KMS-11 (cell line): Measurements from ENCODE around the gene KLF2.

Experiments used
- H2AFZ ChIP-seq: fragments of 200-600 bp; sonication (generic); 2 replicates; pipeline ENCODE4 v1.6.1; 2016; ENCODE audit warnings: antibody characterized with exemption, mixed run types, low read depth
- H3K27ac ChIP-seq: fragments of 200-600 bp; sonication (generic); 2 replicates; pipeline ENCODE4 v1.6.1; 2016; ENCODE audit warnings: mild to moderate bottlenecking, mixed run types
- H3K27me3 ChIP-seq: fragments of 200-600 bp; sonication (generic); 2 replicates; pipeline ENCODE4 v1.6.1; 2017; ENCODE audit warnings: mild to moderate bottlenecking, low read depth, mixed run types, moderate library complexity; ENCODE audit not compliant: insufficient read depth
- H3K36me3 ChIP-seq: fragments of 200-600 bp; sonication (generic); 2 replicates; pipeline ENCODE4 v1.6.1; 2017; ENCODE audit warnings: mild to moderate bottlenecking, mixed run types; ENCODE audit not compliant: insufficient read depth
- H3K4me1 ChIP-seq: fragments of 200-600 bp; sonication (generic); 2 replicates; pipeline ENCODE4 v1.6.1; 2016; ENCODE audit warnings: mild to moderate bottlenecking, low read depth, mixed run types; ENCODE audit not compliant: poor library complexity, severe bottlenecking
- H3K4me2 ChIP-seq: fragments of 200-600 bp; sonication (generic); 2 replicates; pipeline ENCODE4 v1.7.0; 2016; ENCODE audit warnings: mild to moderate bottlenecking, mixed run types
- H3K4me3 ChIP-seq: fragments of 200-600 bp; sonication (generic); IDR thresholded peaks from 2 replicates; pipeline ENCODE4 v1.6.1; 2017; ENCODE audit warnings: low read depth, low read length, mixed read lengths; ENCODE audit not compliant: insufficient read depth
- H3K79me2 ChIP-seq: fragments of 200-600 bp; sonication (generic); 2 replicates; pipeline ENCODE4 v1.6.1; 2016; ENCODE audit warnings: low read depth, mixed run types; ENCODE audit not compliant: insufficient read depth
- H3K9ac ChIP-seq: fragments of 200-600 bp; sonication (generic); 2 replicates; pipeline ENCODE4 v1.6.1; 2016; ENCODE audit warnings: mild to moderate bottlenecking, mixed run types
- H4K20me1 ChIP-seq: fragments of 200-600 bp; sonication (generic); 2 replicates; pipeline ENCODE4 v1.6.1; 2016; ENCODE audit warnings: mild to moderate bottlenecking, mixed run types; ENCODE audit not compliant: insufficient read depth
- TF ChIP-seq, protein P1 (sequence below): fragments of 200-600 bp; sonication (generic); conservative IDR thresholded peaks from 2 replicates; pipeline ENCODE4 v1.6.1; 2017; ENCODE audit warnings: low read depth, mild to moderate bottlenecking, antibody characterized with exemption, low read length, moderate library complexity, mixed read lengths

The KLF2 gene

GRCh38 chr19:16325641-16326400 is 1.2 kb downstream of the KLF2 start:
- H3K27me3 ChIP-seq = no peaks in the 10 kb centered on the region; the same call in 1 of the 2 replicates

DNA sequence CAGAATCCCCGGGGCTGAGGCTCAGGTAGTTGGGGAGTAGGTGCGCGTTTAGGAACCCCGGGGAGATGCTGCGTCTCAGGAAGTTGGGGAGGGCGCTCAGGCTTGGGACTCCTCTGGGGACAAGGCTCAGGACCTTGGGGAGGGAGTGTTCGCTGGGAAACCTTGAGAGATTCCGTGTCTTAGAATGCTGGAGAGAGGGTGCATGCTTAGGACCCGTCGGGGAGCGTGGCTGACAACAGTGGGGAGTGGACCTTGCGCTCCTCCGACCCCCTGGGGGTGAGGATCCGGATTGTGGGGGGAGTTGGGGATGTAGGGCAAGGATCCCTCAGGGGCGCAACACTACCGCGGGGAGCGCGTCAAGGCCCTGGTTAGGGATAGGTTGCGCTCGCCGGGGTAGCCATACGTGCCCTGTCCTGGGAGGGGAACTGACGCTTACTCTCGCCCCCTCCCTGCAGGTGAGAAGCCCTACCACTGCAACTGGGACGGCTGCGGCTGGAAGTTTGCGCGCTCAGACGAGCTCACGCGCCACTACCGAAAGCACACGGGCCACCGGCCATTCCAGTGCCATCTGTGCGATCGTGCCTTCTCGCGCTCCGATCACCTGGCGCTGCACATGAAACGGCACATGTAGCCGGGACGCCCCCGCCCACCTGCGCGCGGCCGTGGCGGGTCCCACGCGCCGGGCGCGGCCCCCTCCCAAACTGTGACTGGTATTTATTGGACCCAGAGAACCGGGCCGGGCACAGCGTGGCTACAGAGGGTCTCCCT is 2.0 kb downstream of the KLF2 start:
- Histone ChIP-seq H3K36me3 (no peaks in the 10 kb centered on the region), H3K4me2 (peak overlapping the region; percentile 73; the same call in 1 of the 2 replicates), H4K20me1 (no peaks in the 10 kb centered on the region), H3K27ac (no peak overlapping the region), H3K4me1 (peaks cover 57% of the 10 kb centered on the region), H2AFZ (no peak overlapping the region), H3K4me3 (no peak overlapping the region), H3K27me3 (no peaks in the 10 kb centered on the region; the same call in 1 of the 2 replicates), H3K79me2 (no peaks in the 10 kb centered on the region), H3K9ac (peak overlapping the region; percentile 22; the same call in 1 of the 2 replicates)
- TF ChIP-seq, protein P1, sequence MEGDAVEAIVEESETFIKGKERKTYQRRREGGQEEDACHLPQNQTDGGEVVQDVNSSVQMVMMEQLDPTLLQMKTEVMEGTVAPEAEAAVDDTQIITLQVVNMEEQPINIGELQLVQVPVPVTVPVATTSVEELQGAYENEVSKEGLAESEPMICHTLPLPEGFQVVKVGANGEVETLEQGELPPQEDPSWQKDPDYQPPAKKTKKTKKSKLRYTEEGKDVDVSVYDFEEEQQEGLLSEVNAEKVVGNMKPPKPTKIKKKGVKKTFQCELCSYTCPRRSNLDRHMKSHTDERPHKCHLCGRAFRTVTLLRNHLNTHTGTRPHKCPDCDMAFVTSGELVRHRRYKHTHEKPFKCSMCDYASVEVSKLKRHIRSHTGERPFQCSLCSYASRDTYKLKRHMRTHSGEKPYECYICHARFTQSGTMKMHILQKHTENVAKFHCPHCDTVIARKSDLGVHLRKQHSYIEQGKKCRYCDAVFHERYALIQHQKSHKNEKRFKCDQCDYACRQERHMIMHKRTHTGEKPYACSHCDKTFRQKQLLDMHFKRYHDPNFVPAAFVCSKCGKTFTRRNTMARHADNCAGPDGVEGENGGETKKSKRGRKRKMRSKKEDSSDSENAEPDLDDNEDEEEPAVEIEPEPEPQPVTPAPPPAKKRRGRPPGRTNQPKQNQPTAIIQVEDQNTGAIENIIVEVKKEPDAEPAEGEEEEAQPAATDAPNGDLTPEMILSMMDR = no peak

More at GRCh38 chr19:16325641-16326400, 1.2 kb downstream of the KLF2 start:
- Histone ChIP-seq H4K20me1 (no peaks in the 10 kb centered on the region), H2AFZ (no peak overlapping the region; the same call in 1 of the 2 replicates), H3K27ac (no peak overlapping the region), H3K4me2 (peak overlapping the region; percentile 73), H3K4me3 (no peak overlapping the region), H3K4me1 (peaks cover 49% of the 10 kb centered on the region), H3K79me2 (no peaks in the 10 kb centered on the region), H3K36me3 (no peaks in the 10 kb centered on the region), H3K9ac (peak overlapping the region; percentile 22; the same call in 1 of the 2 replicates)
- TF ChIP-seq, protein P1 = no peak

GRCh38 chr19:16327169-16327475 is 2.5 kb downstream of the KLF2 start:
- H3K4me2 ChIP-seq = peak overlapping the region; percentile 73; the same call in 1 of the 2 replicates
- no peak overlapping the region for H2AFZ ChIP-seq
- TF ChIP-seq, protein P1 = no peak
- peaks cover 62% of the 10 kb centered on the region for H3K4me1 ChIP-seq
- H4K20me1 ChIP-seq = no peaks in the 10 kb centered on the region
- H3K36me3 ChIP-seq = no peaks in the 10 kb centered on the region
- no peak overlapping the region; the same call in 1 of the 2 replicates for H3K9ac ChIP-seq
- H3K27me3 ChIP-seq = no peaks in the 10 kb centered on the region; the same call in 1 of the 2 replicates
- H3K79me2 ChIP-seq = no peaks in the 10 kb centered on the region
- no peak overlapping the region for H3K4me3 ChIP-seq
- no peak overlapping the region; the same call in 1 of the 2 replicates for H3K27ac ChIP-seq

- no peaks in the 10 kb centered on the region for H4K20me1 ChIP-seq
- peak overlapping the region; percentile 73 for H3K4me2 ChIP-seq
- H3K36me3 ChIP-seq = no peaks in the 10 kb centered on the region
- H3K9ac ChIP-seq = no peak overlapping the region
- peaks cover 62% of the 10 kb centered on the region for H3K4me1 ChIP-seq
- no peaks in the 10 kb centered on the region; the same call in 1 of the 2 replicates for H3K27me3 ChIP-seq
- H3K27ac ChIP-seq = peak overlapping the region; percentile 5; the same call in 1 of the 2 replicates
- H3K79me2 ChIP-seq = no peaks in the 10 kb centered on the region
- no peak overlapping the region for H2AFZ ChIP-seq
- no peak overlapping the region for H3K4me3 ChIP-seq
- TF ChIP-seq, protein P1 = no peak
Measured at GRCh38 chr19:16327501-16327900, 2.9 kb downstream of the KLF2 start.
